Measurements from ENCODE around the gene BUB1B.

Gene BUB1B

DNA sequence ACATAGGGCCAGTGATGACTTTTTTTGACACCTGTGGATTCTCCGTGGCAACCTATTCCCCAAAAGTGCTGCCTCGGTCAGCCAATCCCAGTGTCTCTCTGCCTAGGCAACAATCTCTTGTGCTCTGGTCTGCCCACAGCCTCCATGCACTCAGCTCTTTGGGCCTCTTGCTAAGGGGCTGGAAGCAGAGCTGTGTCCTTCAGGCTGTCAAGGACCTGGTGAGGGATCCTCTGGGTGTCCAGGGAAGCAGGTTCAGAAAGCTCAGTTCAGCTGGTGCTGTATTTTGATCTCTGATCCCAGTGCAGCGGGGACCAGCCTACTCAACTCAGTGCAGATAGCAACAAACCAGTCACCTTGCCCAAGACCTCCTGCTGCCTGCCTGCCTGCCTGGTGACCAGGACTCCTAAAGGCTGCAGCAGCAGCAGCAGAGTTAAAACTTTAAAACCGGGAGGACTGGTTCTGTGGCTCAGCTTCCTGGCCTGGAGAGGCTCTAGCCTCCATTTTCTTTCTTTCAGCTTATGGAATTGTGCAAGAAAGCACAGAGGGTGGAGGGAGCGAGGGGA lies 84.2 kb downstream of the BUB1B start:
- H3K4me2 ChIP-seq (ENCODE audit: low read depth, low read length, poor library complexity, severe bottlenecking), result no peak overlapping the region
- H3K9ac ChIP-seq (ENCODE audit: low read length), result no peak overlapping the region
- no peaks in the 10 kb centered on the region for H3K79me2 ChIP-seq (ENCODE audit: insufficient read depth, low read length)
- H3K27me3 ChIP-seq (ENCODE audit: low read length), result no peaks in the 10 kb centered on the region
- TF ChIP-seq, protein P1, sequence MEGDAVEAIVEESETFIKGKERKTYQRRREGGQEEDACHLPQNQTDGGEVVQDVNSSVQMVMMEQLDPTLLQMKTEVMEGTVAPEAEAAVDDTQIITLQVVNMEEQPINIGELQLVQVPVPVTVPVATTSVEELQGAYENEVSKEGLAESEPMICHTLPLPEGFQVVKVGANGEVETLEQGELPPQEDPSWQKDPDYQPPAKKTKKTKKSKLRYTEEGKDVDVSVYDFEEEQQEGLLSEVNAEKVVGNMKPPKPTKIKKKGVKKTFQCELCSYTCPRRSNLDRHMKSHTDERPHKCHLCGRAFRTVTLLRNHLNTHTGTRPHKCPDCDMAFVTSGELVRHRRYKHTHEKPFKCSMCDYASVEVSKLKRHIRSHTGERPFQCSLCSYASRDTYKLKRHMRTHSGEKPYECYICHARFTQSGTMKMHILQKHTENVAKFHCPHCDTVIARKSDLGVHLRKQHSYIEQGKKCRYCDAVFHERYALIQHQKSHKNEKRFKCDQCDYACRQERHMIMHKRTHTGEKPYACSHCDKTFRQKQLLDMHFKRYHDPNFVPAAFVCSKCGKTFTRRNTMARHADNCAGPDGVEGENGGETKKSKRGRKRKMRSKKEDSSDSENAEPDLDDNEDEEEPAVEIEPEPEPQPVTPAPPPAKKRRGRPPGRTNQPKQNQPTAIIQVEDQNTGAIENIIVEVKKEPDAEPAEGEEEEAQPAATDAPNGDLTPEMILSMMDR (IDR thresholded peaks at IDR 0.05; ENCODE audit: insufficient read depth, low read length, poor library complexity, severe bottlenecking), result no peak
- TF ChIP-seq EZH2phosphoT487 (conservative IDR thresholded peaks at IDR 0.05; ENCODE audit: low read length), result no peak
- H3K9me3 ChIP-seq (ENCODE audit: insufficient read depth, low read length), result no peaks in the 10 kb centered on the region
- no peaks in the 10 kb centered on the region for H3F3A ChIP-seq (ENCODE audit: insufficient read depth)
- no peaks in the 10 kb centered on the region for H4K20me1 ChIP-seq (ENCODE audit: low read depth, low read length)
- H2AFZ ChIP-seq (ENCODE audit: low read depth, low read length, severe bottlenecking), result no peak overlapping the region
- no peaks in the 10 kb centered on the region for H3K9me2 ChIP-seq (replicated peaks; ENCODE audit: insufficient read depth, low read length)
- no peaks in the 10 kb centered on the region for H3K36me3 ChIP-seq (ENCODE audit: low read length)
- H3K27ac ChIP-seq (ENCODE audit: low read depth, low read length), result no peak overlapping the region
- H3K4me3 ChIP-seq (ENCODE audit: insufficient read depth, low read length, poor library complexity, severe bottlenecking), result no peak overlapping the region

DNA sequence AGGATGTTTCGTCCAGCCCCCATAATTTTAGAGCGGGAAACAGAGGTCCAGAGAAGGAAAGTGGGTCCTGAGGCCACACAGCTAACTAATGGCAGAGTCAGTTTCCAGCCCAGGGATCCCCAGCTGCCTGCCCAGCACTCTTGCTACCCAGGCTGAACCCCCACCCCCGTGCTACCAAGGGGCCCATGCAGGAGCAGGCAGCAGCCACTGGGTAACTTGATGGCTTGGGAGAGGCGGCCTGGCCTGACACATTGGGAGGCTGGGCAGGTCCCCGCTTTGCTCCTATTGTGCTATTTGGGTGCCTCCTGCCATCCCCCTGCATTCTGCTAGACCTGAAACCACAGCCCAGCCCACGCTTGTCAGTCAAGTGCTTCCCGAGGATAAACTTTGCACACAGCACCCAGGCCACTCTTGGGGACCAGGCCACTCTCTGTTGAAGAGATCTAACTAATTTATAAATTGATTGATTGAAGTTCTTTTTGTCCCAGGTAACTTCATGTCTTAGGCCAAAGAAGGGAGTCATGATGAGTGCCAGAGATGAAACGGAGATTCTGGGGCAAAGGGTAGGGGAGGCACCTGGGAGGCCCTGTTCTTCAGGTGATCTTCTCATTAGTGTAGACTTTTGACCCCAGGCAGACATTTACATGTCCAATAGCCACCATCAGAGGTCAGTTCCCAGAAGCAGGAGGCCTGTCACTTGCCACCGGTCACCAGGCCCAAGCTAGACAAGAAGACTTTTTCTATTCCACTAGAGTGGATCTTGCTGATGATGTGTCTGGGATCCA lies 85.0 kb downstream of the BUB1B start:
- H3K27me3 ChIP-seq (ENCODE audit: low read length), result no peaks in the 10 kb centered on the region
- no peaks in the 10 kb centered on the region for H3K36me3 ChIP-seq (ENCODE audit: low read length)
- no peak overlapping the region for H3K27ac ChIP-seq (ENCODE audit: low read depth, low read length)
- H3K9ac ChIP-seq (ENCODE audit: low read length), result no peak overlapping the region
- H3F3A ChIP-seq (ENCODE audit: insufficient read depth), result no peaks in the 10 kb centered on the region
- H4K20me1 ChIP-seq (ENCODE audit: low read depth, low read length), result no peaks in the 10 kb centered on the region
- H3K9me2 ChIP-seq (replicated peaks; ENCODE audit: insufficient read depth, low read length), result no peaks in the 10 kb centered on the region
- H3K4me2 ChIP-seq (ENCODE audit: low read depth, low read length, poor library complexity, severe bottlenecking), result no peak overlapping the region
- no peaks in the 10 kb centered on the region for H3K9me3 ChIP-seq (ENCODE audit: insufficient read depth, low read length)
- no peaks in the 10 kb centered on the region for H3K79me2 ChIP-seq (ENCODE audit: insufficient read depth, low read length)
- no peak overlapping the region for H2AFZ ChIP-seq (ENCODE audit: low read depth, low read length, severe bottlenecking)
- TF ChIP-seq EZH2phosphoT487 (conservative IDR thresholded peaks at IDR 0.05; ENCODE audit: low read length), result no peak
- TF ChIP-seq, protein P1 (IDR thresholded peaks at IDR 0.05; ENCODE audit: insufficient read depth, low read length, poor library complexity, severe bottlenecking), result no peak
- no peak overlapping the region for H3K4me3 ChIP-seq (ENCODE audit: insufficient read depth, low read length, poor library complexity, severe bottlenecking)

DNA sequence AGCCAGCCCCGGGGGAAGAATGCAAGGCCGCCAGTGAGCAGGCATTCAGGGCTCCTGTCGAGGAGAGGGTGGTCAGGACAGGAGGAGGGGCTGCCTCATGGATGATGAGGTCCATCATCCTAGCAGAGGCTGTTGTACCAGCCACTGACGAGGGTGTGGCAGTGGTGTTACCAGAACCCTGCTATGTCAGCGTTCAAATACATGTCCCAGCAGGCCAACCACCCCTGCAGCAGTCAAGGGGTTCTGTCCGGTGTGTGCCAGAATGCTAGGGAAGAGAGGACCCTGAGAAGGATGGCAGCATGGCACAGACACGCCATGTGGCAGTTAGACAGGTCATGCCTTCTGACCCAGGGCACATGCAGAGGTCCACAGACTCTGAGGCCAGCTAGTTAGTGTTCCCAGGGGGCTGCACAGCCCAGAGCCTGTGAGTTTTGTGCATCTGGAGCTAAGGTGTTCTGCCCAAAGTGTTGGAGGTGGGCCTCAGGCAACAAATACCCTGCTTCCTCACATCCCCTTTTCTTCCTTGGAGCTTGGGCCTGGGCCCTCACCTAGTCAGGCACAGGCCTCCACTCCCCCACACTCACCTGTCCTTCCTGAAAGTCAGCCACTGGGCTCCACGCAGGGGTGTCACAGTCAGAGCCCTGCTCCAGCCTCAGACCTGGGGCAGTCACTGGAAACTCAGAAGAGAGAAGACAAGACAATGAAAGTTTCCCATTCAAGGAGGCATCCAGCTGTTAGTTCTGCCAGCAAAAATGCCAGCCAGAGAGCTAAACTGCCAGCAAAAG lies 85.8 kb downstream of the BUB1B start:
- H3K36me3 ChIP-seq (ENCODE audit: low read length), result no peaks in the 10 kb centered on the region
- H3K79me2 ChIP-seq (ENCODE audit: insufficient read depth, low read length), result no peaks in the 10 kb centered on the region
- H2AFZ ChIP-seq (ENCODE audit: low read depth, low read length, severe bottlenecking), result no peak overlapping the region
- no peaks in the 10 kb centered on the region for H4K20me1 ChIP-seq (ENCODE audit: low read depth, low read length)
- H3K9me2 ChIP-seq (replicated peaks; ENCODE audit: insufficient read depth, low read length), result no peaks in the 10 kb centered on the region
- no peaks in the 10 kb centered on the region for H3K9me3 ChIP-seq (ENCODE audit: insufficient read depth, low read length)
- H3K9ac ChIP-seq (ENCODE audit: low read length), result no peak overlapping the region
- H3K27ac ChIP-seq (ENCODE audit: low read depth, low read length), result no peak overlapping the region
- H3K27me3 ChIP-seq (ENCODE audit: low read length), result no peaks in the 10 kb centered on the region
- H3F3A ChIP-seq (ENCODE audit: insufficient read depth), result no peaks in the 10 kb centered on the region
- no peak for TF ChIP-seq EZH2phosphoT487 (conservative IDR thresholded peaks at IDR 0.05; ENCODE audit: low read length)
- TF ChIP-seq, protein P1 (IDR thresholded peaks at IDR 0.05; ENCODE audit: insufficient read depth, low read length, poor library complexity, severe bottlenecking), result no peak
- H3K4me2 ChIP-seq (ENCODE audit: low read depth, low read length, poor library complexity, severe bottlenecking), result no peak overlapping the region
- H3K4me3 ChIP-seq (ENCODE audit: insufficient read depth, low read length, poor library complexity, severe bottlenecking), result no peak overlapping the region
